ENCODE measurements around the gene CLIP4. TPM values are rescaled to one million over a fixed set of nuclear protein-coding genes. Genes with fewer than 3 reads are reported as not detected.
"Not testable (repeated sequence)": the region's sequence is repeated elsewhere in the genome, so short reads cannot be mapped to it uniquely, and the experiment has no call there.

Gene CLIP4
- total RNA-seq, 1 experiment from 2014 or later: 78.5 TPM

DNA sequence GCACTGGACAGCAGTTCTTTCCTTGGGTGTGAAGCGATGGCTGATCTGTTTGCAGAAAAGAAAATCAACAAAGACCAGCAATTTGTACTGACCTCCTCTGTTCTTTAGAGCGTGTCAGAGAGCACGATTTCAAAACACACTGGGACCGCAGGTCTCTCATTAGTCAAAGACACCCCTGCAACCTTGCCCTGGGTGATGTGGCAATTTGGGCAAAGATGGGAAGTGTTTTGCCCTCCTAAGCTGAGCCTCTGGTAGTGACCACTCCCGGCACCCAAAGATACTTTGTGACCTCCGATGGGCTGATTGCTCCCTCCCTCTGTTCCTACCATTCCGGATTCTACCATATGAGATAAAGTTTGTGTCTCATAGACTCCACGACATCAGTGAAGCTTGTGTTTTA is 18.2 kb upstream of the CLIP4 start:
- DNase-seq (ENCODE audit: extremely low read depth, low read depth): no peak

DNA sequence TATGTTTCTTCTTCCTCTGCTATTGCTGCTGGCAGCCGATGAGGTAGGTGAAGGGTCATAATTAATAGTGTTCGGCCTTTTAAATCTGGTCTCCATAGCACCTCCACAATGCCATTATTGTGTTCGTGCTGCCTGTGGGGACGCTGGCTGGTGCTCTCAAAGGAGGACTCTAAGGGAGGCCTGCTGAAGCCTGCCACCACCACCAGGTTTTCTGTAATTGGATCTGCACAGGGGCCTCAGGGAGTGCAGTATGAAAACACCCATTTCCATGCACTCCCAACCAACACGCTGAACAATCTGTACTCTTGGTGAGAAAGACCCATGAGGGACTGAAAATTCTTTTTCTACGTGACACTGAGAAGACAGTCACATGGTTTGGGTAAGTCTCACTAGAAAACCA is 17.6 kb upstream of the CLIP4 start:
- DNase-seq (ENCODE audit: extremely low read depth, low read depth): no peak

DNA sequence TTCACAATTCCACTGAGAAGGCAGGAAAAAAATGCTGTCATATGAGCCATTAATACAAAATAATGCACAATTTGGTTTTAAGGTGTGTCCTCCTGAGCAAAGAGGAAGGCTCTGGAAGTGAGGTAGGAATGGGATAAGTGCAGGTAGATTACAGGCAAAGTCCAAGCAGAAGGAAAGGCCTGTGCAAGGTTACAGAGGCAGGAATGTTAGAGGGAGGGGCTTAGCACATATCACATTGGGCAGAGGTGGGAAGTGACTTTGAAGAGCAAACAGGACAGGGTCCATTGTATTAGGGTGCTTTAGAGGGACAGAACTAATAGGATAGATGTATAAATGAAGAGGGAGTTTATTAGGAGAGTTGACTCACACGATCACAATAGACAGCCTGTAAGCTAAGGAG is 14.7 kb upstream of the CLIP4 start:
- DNase-seq (ENCODE audit: extremely low read depth, low read depth): no peak

DNA sequence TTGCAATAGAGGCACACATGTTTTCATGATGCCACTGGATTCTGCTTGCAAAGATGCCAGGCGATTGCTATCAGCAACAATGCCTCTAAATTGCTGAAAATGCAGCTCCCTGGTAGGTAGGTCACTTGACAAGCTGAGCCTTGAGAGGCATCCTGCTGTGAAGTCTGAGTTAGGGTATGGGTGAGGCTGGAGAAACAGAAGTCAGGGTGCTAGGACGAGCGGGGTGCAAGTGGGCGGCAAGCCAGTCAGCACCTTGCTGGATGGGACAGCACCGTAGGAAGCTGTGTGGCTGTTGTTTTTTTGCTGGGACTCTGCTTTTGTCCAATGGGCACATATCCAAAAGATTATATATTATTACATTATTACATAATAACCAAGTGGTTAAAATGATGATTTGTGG is 10.5 kb upstream of the CLIP4 start:
- no peak for DNase-seq (ENCODE audit: extremely low read depth, low read depth)

DNA sequence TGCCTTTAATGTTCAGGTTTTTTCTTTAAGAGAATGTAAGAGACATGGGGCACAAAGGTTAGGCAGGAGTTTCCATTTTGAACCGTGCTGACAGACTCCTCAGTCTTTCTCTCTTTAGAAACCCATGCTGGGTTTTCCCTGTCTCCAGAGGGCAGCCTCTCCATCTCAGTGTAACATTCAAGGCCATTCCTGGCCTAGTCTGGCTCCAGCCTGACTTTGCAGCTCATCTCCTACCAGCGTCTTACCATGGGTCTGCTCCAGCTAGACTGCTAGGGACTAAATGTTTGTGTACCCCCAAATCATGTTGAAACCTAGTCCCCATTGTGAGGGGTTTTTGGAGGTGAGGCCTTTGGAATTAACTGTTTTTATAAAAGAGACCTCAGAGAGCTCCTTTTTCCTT is 9.8 kb upstream of the CLIP4 start:
- no peak for DNase-seq (ENCODE audit: extremely low read depth, low read depth)

DNA sequence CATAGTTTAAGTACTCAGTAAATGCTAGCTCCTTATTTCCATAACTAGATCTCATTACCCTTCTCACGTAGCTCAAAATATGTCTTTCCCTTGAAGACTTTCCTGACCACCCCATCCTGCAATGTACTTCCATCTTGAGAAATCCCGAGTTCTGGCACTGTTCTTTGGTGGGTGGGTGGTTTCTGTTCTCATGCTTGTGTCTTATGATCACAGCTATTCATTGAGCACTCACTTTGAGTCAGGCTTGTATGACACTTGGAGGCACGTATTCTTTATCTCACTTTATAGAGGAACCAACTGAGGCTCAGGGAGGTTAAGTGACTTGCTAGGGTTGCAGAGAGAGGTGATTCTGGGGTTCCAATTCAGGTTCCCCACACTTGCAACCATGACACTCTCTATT is 9.0 kb upstream of the CLIP4 start:
- no peak for DNase-seq (ENCODE audit: extremely low read depth, low read depth)

DNA sequence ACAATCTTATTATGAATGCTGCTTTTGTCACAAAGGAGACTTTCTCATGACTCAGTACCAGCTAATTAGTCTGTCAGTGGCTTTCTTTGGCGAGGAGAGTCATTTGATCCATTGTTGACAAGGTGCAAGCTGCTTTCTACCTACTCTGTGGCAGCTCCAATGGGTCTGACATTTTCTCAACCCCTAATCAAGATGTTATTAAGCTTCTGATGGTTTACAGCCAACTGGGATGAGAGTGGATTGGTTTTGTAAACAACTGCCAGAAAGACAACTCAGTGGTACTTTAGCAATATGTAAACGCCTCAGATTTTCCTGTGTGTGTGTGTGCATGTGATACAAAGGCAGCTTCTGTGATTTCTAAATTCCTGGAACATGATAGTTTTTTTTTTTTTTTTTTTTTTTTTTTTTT is 8.2 kb upstream of the CLIP4 start:
- no peak for DNase-seq (ENCODE audit: extremely low read depth, low read depth)

DNA sequence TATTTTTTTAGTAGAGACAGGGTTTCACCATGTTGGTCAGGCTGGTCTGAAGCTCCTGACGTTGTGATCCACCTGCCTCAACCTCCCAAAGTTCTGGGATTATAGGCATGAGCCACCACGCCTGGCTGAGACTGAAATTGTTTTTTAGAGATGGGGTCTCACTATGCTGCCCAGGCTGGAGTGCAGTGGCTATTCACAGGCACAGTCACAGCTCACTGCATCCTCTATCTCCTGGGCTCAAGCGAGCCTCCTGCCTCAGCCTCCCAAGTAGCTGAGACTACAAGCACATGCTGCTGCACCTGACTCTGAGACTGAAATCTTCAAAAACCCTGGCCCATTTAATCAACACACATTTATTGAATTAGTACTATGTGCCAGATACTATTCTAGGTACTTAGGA is 7.7 kb upstream of the CLIP4 start:
- not testable (repeated sequence) for DNase-seq (ENCODE audit: extremely low read depth, low read depth)

DNA sequence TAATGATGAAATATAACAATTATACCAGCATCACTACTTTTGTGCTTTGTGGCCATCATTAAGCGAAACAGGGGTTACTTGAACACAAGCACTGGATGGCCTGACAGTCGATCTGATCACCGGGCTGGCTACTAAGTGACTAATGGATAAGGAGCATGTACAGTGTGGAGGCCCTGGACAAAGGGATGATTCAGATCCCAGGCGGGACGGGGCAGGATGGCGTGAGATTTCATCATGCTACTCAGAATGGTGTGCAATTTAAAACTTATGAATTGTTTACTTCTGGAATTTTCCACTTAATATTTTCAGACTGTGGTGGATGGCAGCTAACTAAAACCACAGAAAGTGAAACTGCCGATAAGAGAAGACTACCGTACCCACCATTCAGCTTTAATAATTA is 7.0 kb upstream of the CLIP4 start:
- DNase-seq (ENCODE audit: extremely low read depth, low read depth): peak; percentile 94

DNA sequence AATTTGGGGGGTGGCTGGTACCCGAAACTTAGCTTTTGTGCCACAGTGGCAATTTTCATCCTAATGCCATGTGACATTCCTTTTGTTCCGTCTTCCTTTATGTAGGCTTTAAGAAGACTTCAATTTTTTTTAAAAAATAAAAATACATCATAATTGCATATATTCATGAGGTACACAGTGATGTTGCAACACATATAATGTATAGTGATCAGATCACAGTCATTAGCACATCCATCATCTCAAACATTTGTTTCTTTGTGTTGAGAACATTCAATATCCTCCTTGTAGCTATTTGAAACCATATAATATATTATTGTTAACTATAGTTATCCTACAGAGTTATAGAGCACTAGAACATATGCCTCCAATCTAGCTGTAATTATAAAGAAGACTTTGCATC is 6.0 kb upstream of the CLIP4 start:
- DNase-seq (ENCODE audit: extremely low read depth, low read depth): no peak

DNA sequence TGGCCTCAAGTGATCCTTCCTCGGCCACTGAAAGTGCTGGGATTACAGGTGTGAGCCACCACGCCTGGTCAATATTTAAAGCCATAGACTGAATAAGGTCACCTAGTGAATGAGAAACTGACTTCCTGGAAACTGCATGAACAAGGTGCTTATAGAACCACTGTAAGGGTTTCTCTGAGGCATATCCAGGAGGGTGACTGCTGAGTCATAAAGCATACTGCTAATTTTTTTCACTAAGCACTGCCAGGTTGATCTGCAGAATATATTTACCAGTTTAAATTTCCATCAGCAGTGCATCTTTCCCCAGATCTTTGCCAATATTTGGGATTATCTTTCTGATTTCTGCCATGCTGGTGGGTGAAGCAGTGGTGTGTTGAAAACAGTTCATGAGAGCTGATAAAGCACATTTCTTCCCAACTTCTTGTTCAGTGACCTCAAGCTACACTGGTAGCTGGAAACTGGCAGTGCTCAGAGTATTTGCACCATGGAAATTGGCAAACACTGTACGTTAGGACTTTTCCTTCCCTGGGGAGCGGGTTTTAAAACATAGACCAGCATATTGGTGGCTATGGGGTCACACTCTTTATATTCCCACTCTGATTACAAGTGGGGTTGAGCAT is 4.2 kb upstream of the CLIP4 start:
- no peak for DNase-seq (ENCODE audit: extremely low read depth, low read depth)

DNA sequence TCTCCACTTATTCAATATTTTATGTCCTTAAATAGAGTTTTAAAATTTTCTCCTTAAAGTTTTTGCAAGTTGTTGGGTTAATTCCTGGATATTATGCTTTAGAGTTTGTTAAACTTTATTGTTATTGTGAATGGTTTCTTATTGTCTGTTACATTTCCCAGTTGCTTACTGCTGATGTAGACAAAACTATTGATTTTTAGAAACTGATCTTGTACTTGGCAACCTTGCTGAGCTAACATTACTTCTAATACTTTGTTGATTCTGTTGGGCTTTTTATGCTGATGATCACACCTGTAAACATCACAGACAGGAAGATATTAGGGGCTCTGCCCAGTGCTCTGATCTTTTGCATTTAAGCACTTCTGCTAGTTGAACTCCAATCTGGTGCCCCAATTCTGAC is 2.8 kb upstream of the CLIP4 start:
- no peak for DNase-seq (ENCODE audit: extremely low read depth, low read depth)

DNA sequence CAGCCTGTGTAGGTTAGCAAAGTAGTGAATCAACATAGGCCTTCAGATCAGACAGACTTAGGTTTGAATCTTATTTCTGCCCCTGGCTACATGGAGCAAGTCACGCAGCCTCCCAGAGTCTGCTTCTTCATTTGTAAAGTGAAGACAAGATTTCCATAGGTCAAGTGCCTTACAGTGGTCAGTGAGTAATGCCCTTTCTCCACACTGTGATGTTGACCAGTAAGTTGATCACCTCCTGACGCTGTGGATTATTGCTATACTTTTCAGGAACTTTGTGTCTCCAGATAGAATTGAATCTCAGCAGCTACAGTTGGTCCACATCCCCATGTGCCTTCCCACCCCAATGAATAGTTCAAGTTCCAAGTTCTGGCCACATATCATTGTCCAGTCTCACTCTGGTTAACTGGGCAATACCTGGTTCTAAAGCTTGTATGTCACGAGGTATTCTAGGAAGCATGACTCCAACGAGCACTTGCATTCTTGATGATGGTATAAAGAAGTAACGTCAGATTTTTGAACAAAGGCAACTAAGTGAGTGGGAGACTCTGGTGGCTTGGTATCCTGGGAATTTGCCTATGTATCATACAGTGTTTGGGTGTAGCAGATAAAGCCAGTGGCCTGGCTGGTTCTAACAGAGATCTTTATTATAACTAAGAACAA is 2.1 kb upstream of the CLIP4 start:
- no peak for DNase-seq (ENCODE audit: extremely low read depth, low read depth)

DNA sequence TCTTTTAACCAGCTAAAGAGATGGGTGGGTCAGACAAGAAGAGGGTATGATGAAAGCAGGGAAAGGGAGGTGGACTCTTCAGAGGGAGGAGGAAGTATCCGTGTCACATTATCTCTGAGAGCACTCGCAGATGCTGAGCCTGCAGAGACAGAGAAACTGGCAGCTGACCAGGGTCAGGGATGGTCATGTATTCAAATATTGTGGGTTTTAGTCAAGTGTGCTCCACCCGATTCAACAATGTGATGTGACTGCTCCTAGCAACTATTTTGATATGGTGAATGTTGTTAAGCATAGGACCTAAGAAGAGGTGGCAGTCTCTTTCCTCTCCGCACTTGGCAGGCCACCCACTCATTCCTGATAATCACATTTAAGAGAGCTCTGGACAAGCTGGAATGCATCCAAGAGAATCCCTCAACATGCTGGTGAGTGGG is 1.3 kb upstream of the CLIP4 start:
- no peak for DNase-seq (ENCODE audit: extremely low read depth, low read depth)

DNA sequence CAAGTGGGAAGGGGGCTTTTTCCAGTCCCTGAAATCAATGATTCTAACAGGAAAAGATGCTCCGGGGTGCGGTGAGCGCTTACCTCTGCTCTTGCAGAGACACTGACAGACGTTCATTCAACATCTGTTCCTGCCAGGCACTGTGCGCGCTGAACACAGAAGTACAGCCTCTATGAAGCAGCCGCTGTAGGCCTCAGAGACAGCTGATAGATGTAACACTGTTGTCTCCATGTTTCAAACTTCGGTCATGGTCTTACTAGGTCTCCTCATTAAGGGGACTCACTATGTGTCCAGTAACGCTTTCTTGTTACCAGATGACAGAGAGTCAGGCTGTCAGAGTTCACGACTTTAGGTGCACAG is 649 bp upstream of the CLIP4 start:
- no peak for DNase-seq (ENCODE audit: extremely low read depth, low read depth)

DNA sequence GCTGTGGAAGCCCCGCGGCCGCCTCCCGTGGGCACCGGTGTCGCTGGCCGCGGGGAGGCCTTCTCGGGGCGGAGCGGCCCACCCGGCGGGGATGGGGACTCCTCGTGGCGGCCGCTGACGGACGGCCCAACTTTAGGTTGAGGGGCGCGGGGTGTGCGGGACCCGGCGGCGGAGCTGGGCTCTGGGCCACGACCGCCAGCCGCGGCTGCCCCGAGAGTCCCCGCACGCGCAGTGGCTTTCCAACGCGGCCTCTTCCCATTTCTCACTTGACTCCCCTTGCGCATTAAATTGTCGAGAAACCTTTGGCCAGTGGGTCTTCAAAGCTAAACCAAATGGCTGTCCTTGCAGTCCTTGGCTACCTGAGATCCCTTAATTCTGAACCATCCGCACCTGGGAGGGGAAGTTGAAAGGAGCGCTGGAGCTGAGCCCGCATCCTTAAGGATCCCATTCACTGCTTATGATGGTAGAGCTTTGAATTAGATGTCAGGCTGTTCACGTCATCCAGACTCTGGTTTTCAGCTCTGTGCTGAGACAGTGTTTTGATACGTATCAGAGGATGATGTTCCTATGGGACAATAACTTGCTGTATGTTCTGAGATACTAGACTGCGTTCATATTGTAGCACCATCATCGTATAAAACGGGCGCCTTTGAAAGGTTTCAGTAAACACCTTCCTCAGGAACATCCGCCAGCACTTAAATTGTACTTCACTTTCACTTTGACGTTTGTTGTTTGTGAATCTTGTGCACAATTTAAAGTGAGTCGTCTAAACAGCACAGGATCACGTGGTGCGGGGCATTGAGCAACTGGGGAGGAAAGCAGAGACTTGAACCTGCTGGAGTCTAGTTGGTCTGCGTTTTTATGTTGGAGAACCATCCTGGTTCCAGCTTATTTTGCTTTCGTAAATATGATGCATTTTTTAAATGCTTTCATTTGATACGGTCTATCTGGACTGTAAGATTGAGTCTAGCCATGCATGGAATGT is 874 bp downstream of the CLIP4 start:
- peak; percentile 62 for DNase-seq (ENCODE audit: extremely low read depth, low read depth)

DNA sequence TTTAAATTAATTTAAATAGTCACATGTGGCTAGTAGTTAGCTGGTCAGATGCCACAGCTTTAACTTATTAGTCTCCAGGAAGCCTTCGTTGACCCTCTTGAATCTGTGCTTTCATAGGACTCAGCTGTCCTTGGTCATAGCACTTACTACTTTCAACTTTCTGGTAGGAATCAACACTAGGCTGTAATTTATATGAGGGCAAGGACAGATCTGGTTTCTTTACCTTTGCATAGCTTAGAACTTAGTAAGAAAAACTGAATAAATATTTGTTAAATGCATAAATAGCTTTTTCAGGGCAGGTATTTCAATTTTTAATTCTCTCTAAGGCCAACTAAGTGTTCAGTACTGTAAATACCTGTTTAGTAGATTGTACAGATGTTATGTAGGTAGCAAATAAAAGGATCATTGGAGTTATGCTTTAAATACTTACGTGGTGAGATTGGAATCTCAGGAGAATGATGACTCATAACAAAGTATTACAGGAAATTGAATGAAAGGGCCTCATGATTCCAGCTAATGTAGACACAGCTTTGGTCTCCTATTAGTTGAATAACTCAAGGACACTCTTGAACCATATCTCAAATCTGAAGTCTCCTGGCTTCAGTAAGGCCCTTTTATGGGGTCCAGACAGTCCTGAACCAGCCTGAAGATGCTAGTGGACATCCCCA is 2.6 kb downstream of the CLIP4 start:
- DNase-seq (ENCODE audit: extremely low read depth, low read depth): peak; percentile 70

DNA sequence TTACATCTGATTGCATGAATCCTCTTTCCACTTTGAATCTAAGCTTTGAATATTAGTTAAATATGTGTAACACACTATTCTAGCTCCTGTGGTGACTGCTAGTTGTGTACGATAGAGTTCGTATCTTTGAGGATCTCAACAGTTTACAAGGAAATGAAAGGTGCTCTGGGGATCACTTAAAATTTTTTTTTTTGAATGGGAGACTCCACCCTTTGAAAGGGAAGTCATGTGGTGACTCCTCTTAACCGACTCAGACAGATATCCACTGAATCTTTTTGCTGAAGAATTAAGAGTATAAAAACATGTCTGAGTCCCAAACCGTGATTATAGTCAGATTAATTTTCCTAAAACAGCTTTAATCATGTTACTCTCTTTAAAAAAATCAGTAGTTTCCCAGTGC is 4.0 kb downstream of the CLIP4 start:
- DNase-seq (ENCODE audit: extremely low read depth, low read depth): no peak

DNA sequence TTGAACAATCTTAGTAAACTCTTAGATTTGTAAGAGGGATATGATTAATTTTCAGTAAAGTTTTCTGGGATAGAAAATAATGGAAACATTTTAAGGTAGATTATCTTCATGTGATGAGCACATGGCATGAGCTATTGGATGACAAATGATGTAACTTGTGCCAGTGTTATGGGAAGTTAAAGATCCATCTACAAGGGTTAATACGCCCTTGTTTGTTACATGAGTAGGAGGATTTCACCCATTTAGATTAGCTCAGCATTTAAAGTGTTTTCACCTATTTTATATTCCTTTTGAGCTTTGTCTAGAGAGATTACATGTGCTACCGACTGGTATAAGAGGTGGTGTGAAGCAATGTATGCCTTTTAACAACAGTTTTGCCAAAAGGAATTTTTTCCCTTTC is 5.6 kb downstream of the CLIP4 start:
- no peak for DNase-seq (ENCODE audit: extremely low read depth, low read depth)

DNA sequence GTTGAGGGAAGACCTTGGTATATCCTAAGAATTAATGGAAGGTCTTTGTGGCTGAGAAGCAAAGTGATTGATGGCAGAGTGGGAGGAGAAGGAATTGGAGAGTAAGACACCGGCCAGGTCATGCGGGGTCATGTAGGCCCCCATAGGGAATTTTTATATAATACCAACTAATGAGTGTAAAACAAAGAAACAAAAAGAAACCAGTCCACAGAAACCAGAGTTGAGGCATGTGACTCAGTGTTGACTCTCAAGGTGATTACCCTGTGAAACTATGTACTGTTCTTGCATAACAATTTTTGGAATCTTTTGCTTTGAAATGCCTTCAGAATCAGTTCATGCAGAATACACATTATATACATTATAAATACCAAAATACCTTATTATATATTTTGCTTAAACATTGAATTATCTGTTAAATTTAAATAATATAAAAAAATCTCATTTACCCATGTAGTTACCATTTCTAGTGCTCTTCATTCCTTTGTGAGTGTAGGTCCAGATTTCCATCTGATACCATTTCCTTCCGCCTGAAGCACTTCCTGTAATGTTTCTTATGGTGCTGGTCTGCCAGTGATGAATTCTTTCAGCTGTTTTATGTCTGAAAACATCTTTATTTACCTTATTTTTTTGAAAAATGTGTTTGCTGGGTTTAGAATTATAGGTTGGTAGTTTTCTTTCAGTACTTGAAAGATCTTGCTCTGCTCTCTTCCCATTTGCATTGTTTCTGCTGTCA is 8.6 kb downstream of the CLIP4 start:
- peak; percentile 22 for DNase-seq (ENCODE audit: extremely low read depth, low read depth)
